DMS153 treated with DMSO at 0.1 percent for 48 hours (cell line): ENCODE measurements around the gene RXRG.

Experiments used
- DNase-seq: peaks from one replicate; lab custom pipeline; 2025; ENCODE audit not compliant: unreplicated experiment; lab: John Stamatoyannopoulos, UW

RXRG gene

GRCh38 chr1:165411396-165411795 is 33.5 kb downstream of the RXRG start:
- no peak for DNase-seq

GRCh38 chr1:165409657-165410358 is 35.1 kb downstream of the RXRG start:
- no peak for DNase-seq

- peak; percentile 68 for DNase-seq
Observed at GRCh38 chr1:165408518-165408917, 36.4 kb downstream of the RXRG start.

- no peak for DNase-seq
Observed at GRCh38 chr1:165407398-165407797, 37.5 kb downstream of the RXRG start.

GRCh38 chr1:165403835-165404482 is 41.0 kb downstream of the RXRG start:
- DNase-seq = peak; percentile 57

GRCh38 chr1:165402517-165403111 is 42.3 kb downstream of the RXRG start:
- no peak for DNase-seq

- no peak for DNase-seq
Observed at GRCh38 chr1:165397944-165398343, 47.0 kb downstream of the RXRG start.

- no peak for DNase-seq
Observed at GRCh38 chr1:165395901-165396300, 49.0 kb downstream of the RXRG start.

- peak; percentile 48 for DNase-seq
Observed at GRCh38 chr1:165395478-165395877, 49.4 kb downstream of the RXRG start.

GRCh38 chr1:165392634-165393571 is 52.0 kb downstream of the RXRG start:
- peak; percentile 64 for DNase-seq

GRCh38 chr1:165389609-165390008 is 55.3 kb downstream of the RXRG start:
- no peak for DNase-seq

GRCh38 chr1:165387961-165388360 is 57.0 kb downstream of the RXRG start:
- DNase-seq = no peak

- no peak for DNase-seq
Observed at GRCh38 chr1:165387505-165387904, 57.4 kb downstream of the RXRG start.

GRCh38 chr1:165383599-165384405 is 61.1 kb downstream of the RXRG start:
- DNase-seq = no peak

GRCh38 chr1:165383067-165383466 is 61.9 kb downstream of the RXRG start:
- no peak for DNase-seq

- no peak for DNase-seq
Observed at GRCh38 chr1:165381745-165382505, 63.0 kb downstream of the RXRG start.

GRCh38 chr1:165376811-165377311 is 68.1 kb downstream of the RXRG start:
- no peak for DNase-seq

- DNase-seq = peak; percentile 87
Observed at GRCh38 chr1:165376041-165376810, 68.7 kb downstream of the RXRG start.

GRCh38 chr1:165375623-165376022 is 69.3 kb downstream of the RXRG start:
- peak; percentile 52 for DNase-seq
